Measurements from ENCODE around the gene TMEM117.

TMEM117 gene

DNA sequence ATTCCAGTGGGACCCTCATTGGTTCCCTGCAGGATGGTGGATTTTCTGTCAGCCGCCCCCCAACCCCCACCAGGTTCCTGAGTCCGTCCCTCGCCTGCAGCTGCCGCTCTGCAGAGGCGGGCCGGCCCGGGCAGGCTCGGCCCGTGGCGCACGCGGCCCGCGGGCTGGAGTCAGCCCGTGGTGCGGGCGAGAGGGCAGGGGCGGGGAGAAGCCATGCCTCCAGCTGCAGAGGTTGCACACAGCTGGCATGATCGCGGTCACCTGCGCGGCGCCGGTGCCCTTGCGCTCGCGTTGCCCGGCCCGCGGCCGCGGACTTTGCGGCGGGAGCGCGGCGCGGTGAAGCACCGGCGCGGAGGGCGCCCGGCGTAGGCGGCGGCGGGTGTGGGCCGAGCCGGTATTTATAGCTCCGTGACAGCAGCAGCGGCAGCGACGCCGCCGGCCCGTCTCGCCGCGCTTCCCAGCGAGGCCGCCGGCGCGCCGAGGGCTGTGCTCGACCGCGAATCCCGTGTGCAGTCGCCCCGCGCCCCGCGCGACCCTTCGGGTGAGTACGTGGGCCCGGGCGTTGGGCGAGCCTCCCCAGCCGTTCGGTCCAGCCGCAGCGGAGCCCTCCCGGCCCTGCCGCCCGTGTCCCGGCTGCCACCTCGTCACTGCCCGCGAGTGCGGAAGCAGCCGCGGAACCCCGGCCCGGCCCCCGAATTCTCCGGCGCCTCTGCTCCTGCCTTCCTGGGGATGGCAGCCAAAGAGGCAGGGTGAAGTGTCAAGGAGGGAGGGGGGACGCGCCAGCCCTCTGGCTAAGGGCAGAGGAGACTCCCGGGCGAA is at the start of gene TMEM117:
Gene TMEM117, plus strand, starts transcription at position 426 of the 819 bp plus-strand sequence.
- DNase-seq (ENCODE audit: low spot score), result peak; percentile 71

DNA sequence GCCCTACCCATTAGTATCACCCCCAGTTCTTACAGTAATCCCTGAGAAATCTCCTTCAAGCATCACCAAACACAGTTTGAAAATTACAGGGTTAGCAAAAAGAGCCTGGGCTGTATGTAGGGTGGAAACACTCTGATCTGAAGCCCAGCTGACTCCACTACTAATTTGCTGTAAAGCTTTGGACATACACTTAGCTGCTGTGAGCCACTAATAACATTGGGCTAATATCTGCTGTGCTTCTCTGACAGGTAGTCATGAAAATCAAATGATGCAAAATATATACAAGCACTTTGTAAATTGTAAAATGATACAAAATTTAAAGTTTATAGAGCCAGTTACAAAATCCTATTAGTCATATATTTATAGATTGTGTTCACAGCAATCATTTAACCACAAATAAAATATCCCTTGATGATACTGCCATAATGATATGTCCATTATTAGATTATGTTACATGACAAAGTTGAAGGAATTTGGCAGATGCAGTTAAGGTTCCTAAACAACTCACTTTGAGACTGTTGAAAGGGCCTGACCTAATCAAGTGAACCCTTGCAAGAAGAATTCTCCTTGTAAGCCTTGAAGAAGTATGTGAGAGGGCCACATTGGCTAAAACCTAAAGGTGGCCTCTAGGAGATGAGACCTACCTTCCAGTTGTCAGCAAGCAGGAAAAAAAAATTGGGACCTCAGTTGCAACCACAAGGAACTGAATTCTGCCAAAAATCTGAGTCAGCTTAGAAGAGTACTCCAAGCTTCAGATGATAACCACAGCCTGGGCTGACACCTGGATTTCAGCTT is 48.8 kb upstream of the TMEM117 start:
- no peak for DNase-seq (ENCODE audit: low spot score)

DNA sequence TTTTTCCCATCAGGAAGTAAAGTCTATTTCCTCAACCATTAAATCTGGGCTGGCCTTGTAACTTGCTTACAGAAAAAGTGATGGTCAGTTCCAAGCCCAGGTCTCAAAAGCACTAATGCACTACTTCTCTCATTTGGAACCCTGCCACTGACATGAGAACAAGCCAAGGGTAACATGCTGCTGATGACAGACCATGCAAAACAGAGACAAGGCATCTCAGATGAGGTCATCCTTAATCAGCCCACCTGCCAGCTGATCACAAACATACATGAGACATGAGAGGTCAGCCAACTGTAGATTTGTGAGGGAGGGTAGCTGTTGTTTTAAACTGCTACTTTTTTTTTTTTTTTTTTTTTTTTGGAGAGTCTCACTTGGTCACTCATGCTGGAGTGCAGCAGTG is 45.9 kb upstream of the TMEM117 start:
- no peak for DNase-seq (ENCODE audit: low spot score)

DNA sequence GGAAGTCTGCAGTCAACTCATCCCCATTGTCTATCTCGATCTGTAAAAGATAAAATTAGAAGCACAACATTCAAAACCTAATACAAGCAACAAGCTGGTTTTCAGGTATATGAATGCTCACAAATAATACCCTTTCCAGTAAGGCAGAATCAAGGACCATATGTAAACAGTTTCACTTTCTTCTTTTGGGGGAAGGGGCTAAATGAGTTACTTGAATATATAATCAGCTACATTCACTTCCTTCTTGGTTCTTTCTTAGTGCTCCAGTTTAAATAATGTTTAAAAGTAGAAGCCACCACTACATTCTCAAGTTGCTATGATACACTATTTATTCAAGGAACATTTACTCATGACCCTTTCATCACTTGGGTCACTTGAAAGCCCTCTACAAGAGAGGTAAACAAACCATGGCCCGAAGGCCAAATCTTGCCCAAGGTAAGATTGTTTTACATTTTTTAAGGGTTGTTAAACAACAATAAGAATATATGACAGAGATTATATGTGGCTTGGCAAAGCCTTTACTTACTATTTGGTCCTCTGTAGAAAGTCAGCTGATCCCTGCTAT is 40.1 kb upstream of the TMEM117 start:
- DNase-seq (ENCODE audit: low spot score), result peak; percentile 26

DNA sequence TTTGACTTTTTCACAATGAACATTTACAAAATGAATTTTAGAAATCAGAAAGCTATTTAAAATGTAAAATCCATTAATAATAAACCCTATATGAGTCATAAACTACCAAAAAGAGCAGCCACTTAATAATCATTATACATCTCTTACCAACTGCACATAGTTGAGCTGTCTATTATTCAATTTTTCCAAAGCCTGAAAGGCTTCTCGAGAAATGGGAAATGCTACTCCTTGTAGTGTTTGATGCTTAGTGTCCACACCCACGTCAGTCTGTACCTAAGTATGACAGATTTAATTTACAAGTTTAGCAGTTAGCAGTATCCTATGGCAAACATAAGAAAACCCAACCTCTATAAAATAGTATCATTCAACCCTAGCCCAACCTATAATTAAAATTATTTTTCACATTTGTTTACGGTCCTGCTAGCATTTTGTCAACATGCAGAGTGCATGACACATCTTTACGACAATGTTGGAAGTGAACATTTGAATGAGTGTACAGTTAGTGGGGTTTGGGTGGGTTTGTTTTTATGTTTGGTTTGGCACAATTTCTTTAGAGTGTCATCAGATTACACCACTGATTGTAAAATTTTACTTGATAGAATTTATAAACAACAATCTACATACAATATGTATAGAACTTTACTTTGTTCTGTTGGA is 38.2 kb upstream of the TMEM117 start:
- DNase-seq (ENCODE audit: low spot score), result no peak

GRCh38 chr12:43805149-43805859 is 30.6 kb upstream of the TMEM117 start:
- DNase-seq (ENCODE audit: low spot score), result peak; percentile 10

DNA sequence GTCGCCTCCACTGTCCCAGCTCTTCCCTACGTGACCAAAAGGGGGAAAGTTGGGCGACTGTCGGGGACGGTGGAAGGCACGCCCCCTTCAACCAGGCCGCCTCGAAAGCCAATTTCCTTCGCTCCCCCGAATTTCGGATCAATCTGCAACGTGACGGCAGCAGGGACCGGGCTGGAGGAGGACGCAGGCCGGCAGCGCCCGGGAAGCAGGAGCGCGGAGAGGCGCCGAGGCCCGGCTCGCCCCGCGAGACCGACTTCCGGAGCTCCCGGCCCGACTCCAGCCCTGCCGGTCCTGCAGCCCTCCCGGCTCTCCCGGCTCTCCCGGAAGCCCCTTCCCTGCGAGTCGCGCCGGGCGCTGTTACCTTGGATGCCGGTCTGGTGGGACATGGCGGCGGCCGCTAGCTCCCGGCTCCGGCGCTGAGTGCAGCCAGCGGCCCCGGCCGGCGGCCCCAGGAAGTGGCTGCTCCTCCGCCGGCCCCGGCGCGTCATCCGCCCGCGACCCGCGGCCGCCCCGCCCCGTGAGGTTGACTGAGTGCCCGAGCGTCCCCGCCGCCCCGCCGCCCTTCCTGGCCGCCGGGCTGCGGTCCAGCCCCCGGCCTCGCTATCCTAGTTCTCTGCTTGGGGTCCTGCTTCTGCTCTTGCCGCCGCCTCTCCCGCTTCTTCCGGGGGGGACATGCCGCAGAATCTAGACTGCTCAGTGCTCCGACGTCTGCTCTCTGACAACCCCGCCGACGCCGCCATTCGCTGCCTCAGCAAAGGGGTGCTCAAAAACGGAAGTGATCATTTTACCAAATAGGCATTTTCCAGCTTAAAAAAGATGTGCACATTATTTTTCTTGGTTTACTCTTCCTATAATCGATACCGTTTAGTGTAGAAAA is 29.8 kb upstream of the TMEM117 start, which contains the start of gene TWF1:
Gene TWF1, minus strand, starts transcription at position 458 of the 877 bp plus-strand sequence. Its CDS starts 72 bp downstream, at position 386.
- peak; percentile 89 for DNase-seq (ENCODE audit: low spot score)

DNA sequence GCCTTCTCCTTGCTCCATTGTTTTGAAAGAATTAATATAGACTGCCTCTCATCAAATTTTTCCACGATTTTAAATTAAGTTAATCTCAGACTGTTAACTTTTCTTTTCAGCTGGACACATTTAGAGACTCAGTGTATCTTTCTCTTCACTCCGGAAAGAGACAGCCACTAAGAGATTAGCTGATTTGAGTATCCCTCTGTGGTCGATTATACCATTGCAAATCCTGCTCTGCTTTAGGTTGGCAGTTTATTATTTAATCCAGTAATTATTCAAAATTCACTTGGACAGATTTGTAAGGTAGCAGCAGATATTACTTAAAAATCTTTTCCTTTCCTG is 29.2 kb upstream of the TMEM117 start:
- DNase-seq (ENCODE audit: low spot score), result peak; percentile 15

DNA sequence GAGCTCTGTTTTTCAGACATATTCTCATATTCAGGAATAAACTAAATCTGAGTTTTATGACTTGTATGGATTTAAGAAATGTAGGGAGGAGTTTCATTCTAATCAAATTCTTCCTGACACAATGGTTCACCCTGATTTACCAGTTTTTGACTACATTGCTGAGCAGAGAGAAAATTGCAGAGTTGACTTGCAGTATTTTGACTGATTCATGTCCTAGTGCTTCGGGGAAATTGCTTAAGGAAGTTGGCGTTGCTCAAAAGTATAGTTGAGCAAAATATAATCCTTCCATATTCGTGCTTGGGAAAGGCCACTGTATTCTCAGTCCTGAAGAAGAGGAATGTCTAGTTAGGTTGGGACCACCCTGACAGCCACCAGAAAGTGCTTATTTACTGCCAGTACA is 28.5 kb upstream of the TMEM117 start:
- DNase-seq (ENCODE audit: low spot score), result no peak

- DNase-seq (ENCODE audit: low spot score), result no peak
Measured at GRCh38 chr12:43812057-43812456, 23.8 kb upstream of the TMEM117 start.

- DNase-seq (ENCODE audit: low spot score), result no peak
Measured at GRCh38 chr12:43812926-43813325, 23.0 kb upstream of the TMEM117 start.

- DNase-seq (ENCODE audit: low spot score), result no peak
Measured at GRCh38 chr12:43815416-43815815, 20.5 kb upstream of the TMEM117 start.

DNA sequence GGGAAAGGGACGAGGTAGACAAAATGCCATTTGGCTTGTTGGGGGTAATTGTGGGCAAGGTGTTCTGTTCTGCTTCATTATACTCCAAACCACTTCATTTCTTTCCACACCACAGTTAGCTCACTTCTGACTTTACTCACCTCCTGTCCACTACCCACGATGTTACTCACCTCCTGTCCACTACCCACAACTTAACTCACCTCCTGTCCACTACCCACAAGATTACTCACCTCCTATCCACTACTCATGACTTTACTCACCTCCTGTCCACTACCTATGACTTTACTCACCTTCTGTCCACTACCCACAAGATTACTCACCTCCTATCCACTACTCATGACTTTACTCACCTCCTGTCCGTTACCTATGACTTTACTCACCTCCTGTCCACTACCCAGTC is 19.7 kb upstream of the TMEM117 start:
- no peak for DNase-seq (ENCODE audit: low spot score)

GRCh38 chr12:43824207-43824775 is 11.6 kb upstream of the TMEM117 start:
- DNase-seq (ENCODE audit: low spot score), result no peak

DNA sequence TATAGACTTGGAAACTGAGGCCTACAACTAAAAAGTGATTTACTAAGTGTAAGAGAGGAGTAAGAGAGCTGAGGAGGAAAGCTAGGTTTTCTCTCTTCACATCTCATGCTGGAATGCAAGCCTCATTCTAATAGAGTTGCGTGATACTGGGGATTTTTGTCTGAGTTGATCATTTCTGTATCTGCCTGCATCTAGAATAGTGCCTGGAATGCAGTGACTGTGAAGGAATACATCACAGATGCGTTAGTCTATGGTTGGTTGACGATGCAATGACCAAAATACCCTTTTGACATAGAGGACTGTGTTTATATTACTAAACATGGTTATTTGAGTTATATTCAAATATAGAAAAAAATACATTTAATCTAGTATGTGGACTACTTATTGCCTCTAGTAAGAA is 9.2 kb upstream of the TMEM117 start:
- DNase-seq (ENCODE audit: low spot score), result no peak

GRCh38 chr12:43827093-43827492 is 8.8 kb upstream of the TMEM117 start:
- no peak for DNase-seq (ENCODE audit: low spot score)

- no peak for DNase-seq (ENCODE audit: low spot score)
Measured at GRCh38 chr12:43832463-43833168, 3.3 kb upstream of the TMEM117 start.

DNA sequence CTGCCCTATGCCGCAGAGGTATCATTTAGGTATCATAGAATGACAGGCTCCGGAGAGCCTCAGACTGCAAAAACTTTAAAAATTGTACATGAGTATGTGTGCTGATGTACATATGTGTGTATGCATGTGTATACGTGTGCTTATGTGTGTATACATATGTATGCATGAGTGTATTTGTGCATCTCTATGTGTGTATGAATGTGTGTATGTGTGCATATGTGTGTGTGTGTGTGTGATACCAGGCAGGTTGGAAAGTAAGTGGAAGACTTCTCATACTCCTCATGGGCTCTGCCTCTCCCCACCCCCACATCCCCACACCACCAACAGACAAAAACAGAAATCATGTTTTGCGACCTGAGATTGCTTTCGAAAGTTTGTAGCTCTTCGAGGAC is 621 bp upstream of the TMEM117 start:
- no peak for DNase-seq (ENCODE audit: low spot score)

- no peak for DNase-seq (ENCODE audit: low spot score)
Measured at GRCh38 chr12:43836475-43836989, 651 bp downstream of the TMEM117 start.

GRCh38 chr12:43840338-43840737 is 4.5 kb downstream of the TMEM117 start:
- DNase-seq (ENCODE audit: low spot score), result no peak
